ENCODE results near the gene SNRPB. TPM values are rescaled to one million over a fixed set of nuclear protein-coding genes. Genes with fewer than 3 reads are reported as not detected.

The SNRPB gene
- total and polyA plus RNA-seq, 2 donors from 2014 or later, result 118 to 144 TPM

GRCh38 chr20:2460752-2461424 lies 9.7 kb downstream of the SNRPB start:
- Histone ChIP-seq H3K36me3 (ENCODE audit: control insufficient read depth in 2 of 3, insufficient read depth in 3 of 3, low read length in 3 of 3) (peaks cover 21 to 54% (median 35%) of the 10 kb centered on the region in 3 donors), H3K27me3 (ENCODE audit: control insufficient read depth, insufficient read depth, low read length) (no peaks in the 10 kb centered on the region), H3K4me3 (ENCODE audit: low read length in 3 of 3) (no peak overlapping the region), H3K9ac (ENCODE audit: low read length in 3 of 3) (no peak overlapping the region), H3K9me3 (ENCODE audit: control insufficient read depth in 2 of 3, insufficient read depth in 1 of 3, low read length in 3 of 3) (no peaks in the 10 kb centered on the region), H3K27ac (ENCODE audit: low read depth in 2 of 2, low read length in 2 of 2) (no peak overlapping the region), H3K4me1 (ENCODE audit: control insufficient read depth in 2 of 3, insufficient read depth in 2 of 3, low read depth in 1 of 3, low read length in 3 of 3) (no peaks in the 10 kb centered on the region)
- FAIRE-seq (no peak), DNase-seq (no peak)
- intact Hi-C loops (cut with DNase I), result no loop called here
- TF ChIP-seq CTCF (IDR thresholded peaks at IDR 0.05; ENCODE audit: borderline replicate concordance, extremely low read depth, insufficient read depth), result no peak

GRCh38 chr20:2459981-2460751 lies 10.4 kb downstream of the SNRPB start:
- no peak for TF ChIP-seq CTCF (IDR thresholded peaks at IDR 0.05; ENCODE audit: borderline replicate concordance, extremely low read depth, insufficient read depth)
- intact Hi-C loops (cut with DNase I), result no loop called here
- FAIRE-seq (no peak), DNase-seq (no peak)
- Histone ChIP-seq H3K27me3 (ENCODE audit: control insufficient read depth, insufficient read depth, low read length) (no peaks in the 10 kb centered on the region), H3K4me3 (ENCODE audit: low read length in 3 of 3) (no peak overlapping the region), H3K27ac (ENCODE audit: low read depth in 2 of 2, low read length in 2 of 2) (no peak overlapping the region), H3K36me3 (ENCODE audit: control insufficient read depth in 2 of 3, insufficient read depth in 3 of 3, low read length in 3 of 3) (peaks cover 18 to 54% (median 30%) of the 10 kb centered on the region in 3 donors), H3K4me1 (ENCODE audit: control insufficient read depth in 2 of 3, insufficient read depth in 2 of 3, low read depth in 1 of 3, low read length in 3 of 3) (no peaks in the 10 kb centered on the region), H3K9ac (ENCODE audit: low read length in 3 of 3) (no peak overlapping the region), H3K9me3 (ENCODE audit: control insufficient read depth in 2 of 3, insufficient read depth in 1 of 3, low read length in 3 of 3) (no peaks in the 10 kb centered on the region)

GRCh38 chr20:2458919-2459499 lies 11.6 kb downstream of the SNRPB start:
- intact Hi-C loops (cut with DNase I), result no loop called here
- Histone ChIP-seq H3K27me3 (ENCODE audit: control insufficient read depth, insufficient read depth, low read length) (no peaks in the 10 kb centered on the region), H3K27ac (ENCODE audit: low read depth in 2 of 2, low read length in 2 of 2) (no peak overlapping the region), H3K36me3 (ENCODE audit: control insufficient read depth in 2 of 3, insufficient read depth in 3 of 3, low read length in 3 of 3) (peaks cover 17 to 43% (median 25%) of the 10 kb centered on the region in 3 donors), H3K9me3 (ENCODE audit: control insufficient read depth in 2 of 3, insufficient read depth in 1 of 3, low read length in 3 of 3) (no peaks in the 10 kb centered on the region), H3K9ac (ENCODE audit: low read length in 3 of 3) (no peak overlapping the region), H3K4me1 (ENCODE audit: control insufficient read depth in 2 of 3, insufficient read depth in 2 of 3, low read depth in 1 of 3, low read length in 3 of 3) (no peaks in the 10 kb centered on the region), H3K4me3 (ENCODE audit: low read length in 3 of 3) (no peak overlapping the region)
- FAIRE-seq (no peak), DNase-seq (no peak)
- no peak for TF ChIP-seq CTCF (IDR thresholded peaks at IDR 0.05; ENCODE audit: borderline replicate concordance, extremely low read depth, insufficient read depth)

Data from kidney (tissue), 14 donors.